Stimulated activated CD8-positive, alpha-beta memory T cell treated with anti-CD3 and anti-CD28 coated beads, Interleukin-12 subunit alpha, Interleukin-12 subunit beta, amount 100 ng/mL, for 24 hours (primary cell): Measurements from ENCODE around the gene TTLL12.

ENCODE experiments used
- DNase-seq: peaks from one replicate; pipeline ENCODE4 v3.0.0-alpha.2; 2020; ENCODE audit errors: extremely low read depth

Gene TTLL12

GRCh38 chr22:43213962-43214361, 27.0 kb upstream of the TTLL12 start:
- no peak for DNase-seq

DNA sequence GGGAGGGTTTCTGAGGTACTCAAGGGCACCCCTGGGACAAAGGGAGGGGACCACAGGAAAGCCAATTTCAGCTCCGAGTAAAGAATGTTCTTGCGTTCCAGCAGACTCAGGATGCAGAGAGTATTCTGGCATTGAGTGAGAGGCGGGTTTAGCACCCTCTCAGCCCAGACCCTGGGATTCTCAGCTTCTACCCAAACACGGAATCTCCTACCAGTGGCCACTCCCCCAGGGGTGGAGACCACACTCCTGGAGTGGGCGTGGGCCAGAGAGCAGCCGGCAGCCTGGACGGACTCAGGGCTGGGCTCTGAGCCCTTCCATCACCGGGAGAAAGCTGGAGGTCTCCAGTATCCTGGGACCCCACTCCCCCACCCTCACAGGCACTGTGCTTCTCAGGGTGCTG, 26.1 kb upstream of the TTLL12 start:
- no peak for DNase-seq

- no peak for DNase-seq
Observed at GRCh38 chr22:43212434-43212952, 25.6 kb upstream of the TTLL12 start.

- DNase-seq, result no peak
Observed at GRCh38 chr22:43211941-43212433, 25.1 kb upstream of the TTLL12 start.

GRCh38 chr22:43210631-43211515, 23.9 kb upstream of the TTLL12 start:
- DNase-seq, result no peak

DNA sequence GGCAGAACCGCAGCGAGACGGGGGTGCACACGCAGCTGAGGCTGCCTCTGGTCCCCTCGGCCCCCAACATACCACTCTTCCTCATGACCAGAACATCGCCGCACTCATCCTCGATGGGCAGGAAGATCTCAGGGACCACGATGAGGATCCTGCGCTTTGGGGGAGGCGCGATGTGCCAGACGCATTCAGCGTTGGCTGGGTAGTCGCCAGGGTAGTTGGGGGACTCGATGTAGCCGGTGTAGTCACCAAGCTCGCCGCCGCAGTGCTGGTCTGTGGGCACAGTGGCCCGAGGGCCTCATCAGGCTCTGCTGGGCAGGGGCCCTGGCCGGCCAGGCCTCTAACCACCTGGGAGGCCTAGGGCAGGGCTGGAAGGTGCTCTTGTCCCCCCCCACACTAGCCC, 23.0 kb upstream of the TTLL12 start:
- no peak for DNase-seq

- no peak for DNase-seq
Observed at GRCh38 chr22:43209523-43209890, 22.6 kb upstream of the TTLL12 start.

DNA sequence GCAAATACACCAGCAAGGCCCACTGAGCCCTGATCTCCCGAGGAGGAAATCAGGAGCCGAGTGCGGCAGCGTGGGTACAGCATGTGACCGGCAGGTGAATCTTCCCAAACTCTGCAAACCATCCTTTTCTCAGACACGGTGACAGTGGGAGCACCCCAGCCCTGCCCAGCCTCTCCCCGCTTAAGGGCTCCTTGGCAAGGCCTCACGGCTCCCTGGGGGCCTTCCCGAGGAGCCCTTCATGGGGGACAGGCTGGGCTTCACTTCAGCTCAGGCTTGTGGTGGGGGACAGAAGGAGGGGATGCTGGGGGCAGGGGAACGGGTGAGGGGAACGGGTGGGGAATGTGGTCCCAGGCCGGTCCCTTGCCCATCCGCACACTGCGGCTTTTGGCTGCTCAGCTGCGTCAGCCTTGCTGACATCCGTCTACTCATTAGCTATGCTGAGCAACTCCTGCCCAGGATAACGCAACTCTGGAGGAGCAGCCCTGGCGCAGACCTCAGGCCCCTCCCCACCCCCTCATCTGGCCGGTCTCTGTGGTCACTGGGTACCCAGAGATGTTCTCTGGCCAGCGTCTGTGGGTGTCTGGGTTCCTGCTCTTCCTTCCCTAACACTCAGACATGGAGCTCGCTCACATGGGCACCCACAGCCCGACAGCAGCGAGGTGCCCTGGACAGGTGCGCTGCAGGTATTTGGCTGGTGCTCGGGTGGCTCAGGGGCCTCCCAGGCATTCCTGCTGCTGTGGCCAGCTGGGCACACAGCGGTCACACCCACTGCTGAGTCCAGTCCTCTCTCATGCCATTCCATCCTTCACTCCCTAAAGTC, 22.0 kb upstream of the TTLL12 start:
- no peak for DNase-seq

- DNase-seq, result no peak
Observed at GRCh38 chr22:43207849-43208702, 21.1 kb upstream of the TTLL12 start.

GRCh38 chr22:43207386-43207785, 20.5 kb upstream of the TTLL12 start:
- no peak for DNase-seq

- no peak for DNase-seq
Observed at GRCh38 chr22:43206509-43207161, 19.7 kb upstream of the TTLL12 start.

DNA sequence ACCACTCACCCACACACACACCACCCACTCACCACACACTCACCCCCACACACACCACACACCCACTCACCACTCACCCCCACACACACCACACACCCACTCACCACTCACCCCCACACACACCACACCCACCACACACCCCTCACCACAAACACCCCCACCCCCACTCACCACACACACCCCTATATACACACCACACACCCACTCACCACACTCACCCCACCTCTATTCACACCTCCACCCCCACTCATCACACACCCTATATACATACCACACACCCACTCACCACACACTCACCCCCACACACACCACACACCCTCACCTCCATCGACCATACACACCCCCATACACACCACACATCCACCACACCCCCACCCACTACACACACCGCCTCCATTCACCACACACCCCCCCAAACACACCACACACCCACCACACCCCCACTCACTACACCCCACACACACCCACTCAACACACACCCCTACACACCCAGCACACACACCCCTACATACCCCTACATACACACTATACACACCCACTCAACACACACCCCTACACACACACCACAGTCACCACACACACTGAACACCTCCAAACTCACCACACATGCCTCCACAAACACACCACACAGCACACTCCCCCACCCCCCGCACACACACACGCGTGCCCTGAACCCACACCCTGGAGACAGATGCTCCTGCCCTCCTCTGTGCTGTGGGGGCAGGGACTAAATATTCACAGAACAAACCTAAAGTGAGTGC, 19.0 kb upstream of the TTLL12 start:
- DNase-seq, result no peak

DNA sequence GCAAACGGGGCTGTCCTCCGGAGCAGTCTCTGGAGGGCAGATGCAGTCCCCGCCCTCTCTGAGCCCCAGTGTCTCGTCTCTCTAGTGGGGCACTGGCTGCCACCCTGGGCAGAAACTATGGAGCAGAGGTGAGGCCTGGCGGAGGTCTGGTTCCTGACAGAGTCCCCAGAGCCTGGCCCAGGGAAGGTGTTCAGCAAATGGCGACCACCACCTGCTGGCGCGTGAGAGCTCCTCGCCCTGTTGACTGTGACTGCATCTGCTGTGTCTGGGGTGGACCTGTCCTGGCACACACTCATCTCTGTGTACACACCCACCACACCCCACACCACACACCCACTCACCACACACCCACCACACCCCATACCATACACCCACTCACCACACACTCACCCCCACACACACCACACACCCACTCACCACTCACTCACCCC, 18.3 kb upstream of the TTLL12 start:
- DNase-seq, result no peak

- no peak for DNase-seq
Observed at GRCh38 chr22:43203471-43203981, 16.6 kb upstream of the TTLL12 start.

DNA sequence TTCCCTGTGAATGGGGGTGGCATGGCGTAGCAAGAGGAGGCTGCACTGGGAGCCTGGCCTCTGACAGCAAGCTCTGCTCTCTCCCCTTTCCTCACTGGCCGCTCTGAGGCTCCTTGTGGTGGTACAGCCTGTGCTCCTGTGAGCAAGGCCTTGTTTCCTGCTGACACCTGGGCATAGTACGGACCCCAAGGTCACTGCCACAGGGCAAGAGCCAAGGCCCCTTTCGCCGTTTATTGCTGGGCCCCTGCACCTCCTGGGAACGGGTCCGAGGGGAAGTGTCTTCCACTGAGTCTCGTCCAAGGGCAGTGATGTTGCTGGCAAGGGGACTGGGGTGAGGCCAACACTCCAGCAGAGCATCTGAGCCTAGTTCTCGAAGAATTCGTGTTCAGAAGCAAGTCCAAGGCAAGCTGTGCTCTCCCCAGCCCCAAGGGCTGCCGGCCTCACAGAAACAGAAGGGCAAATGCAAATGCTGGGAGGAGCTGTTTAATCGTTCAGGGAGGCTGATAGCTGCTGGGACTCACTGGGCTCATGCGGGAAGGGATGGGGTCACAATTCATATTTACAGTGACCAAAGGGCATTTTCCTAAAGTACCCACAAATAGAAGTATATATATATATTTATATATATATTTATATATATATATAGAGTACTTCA, 15.9 kb upstream of the TTLL12 start:
- no peak for DNase-seq

DNA sequence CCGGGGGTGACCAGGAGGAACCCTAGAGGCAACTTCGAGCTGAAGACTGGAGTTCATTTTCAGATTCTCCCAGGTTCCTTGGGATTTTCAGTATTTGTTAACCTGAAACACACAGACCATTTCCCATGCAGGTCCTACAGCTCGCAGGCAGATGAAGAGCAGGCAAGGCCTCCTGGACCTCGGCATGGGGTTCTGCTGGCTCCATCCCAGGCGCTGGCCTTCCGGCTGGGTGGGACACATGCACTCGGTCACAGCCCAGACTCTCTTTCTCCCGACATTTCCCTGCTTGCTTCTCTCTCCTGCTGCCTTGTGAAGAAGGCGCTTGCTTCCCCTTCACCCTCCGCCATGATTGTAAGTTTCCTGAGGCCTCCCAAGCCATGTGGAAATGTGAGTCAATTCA, 15.4 kb upstream of the TTLL12 start:
- no peak for DNase-seq

GRCh38 chr22:43201486-43202219, 14.7 kb upstream of the TTLL12 start:
- no peak for DNase-seq

GRCh38 chr22:43200555-43200954, 13.6 kb upstream of the TTLL12 start:
- no peak for DNase-seq

GRCh38 chr22:43200031-43200430, 13.1 kb upstream of the TTLL12 start:
- no peak for DNase-seq
